Lower leg skin (tissue), 3 donors: ENCODE measurements around the gene TNN.

ENCODE experiments used
- CTCF ChIP-seq, 3 donors: fragments of 450-650 bp; IDR thresholded peaks; one replicate each; pipeline ENCODE4 v1.5.1; 2016; ENCODE audit warnings: antibody characterized with exemption in 3 of 3, mild to moderate bottlenecking in 3 of 3, moderate library complexity in 2 of 3
- POLR2A ChIP-seq, 2 donors: fragments of 450-650 bp; IDR thresholded peaks; one replicate each; pipeline ENCODE4 v1.6.1; 2016 to 2017; ENCODE audit warnings: antibody characterized with exemption in 2 of 2, mild to moderate bottlenecking in 1 of 2, moderate library complexity in 1 of 2

- TF ChIP-seq CTCF (IDR thresholded peaks at IDR 0.05) (no peak), POLR2A (IDR thresholded peaks at IDR 0.05) (no peak)
Observed at GRCh38 chr1:175099916-175100315, 32.3 kb downstream of the TNN start.
